Immature natural killer cell (primary cell): Measurements from ENCODE around the gene PTP4A2. TPM values are rescaled to one million over a fixed set of nuclear protein-coding genes. Genes with fewer than 3 reads are reported as not detected.

Source experiments
- DNase-seq, 3 donors: peaks; one replicate each; pipeline ENCODE4 v3.0.0; 2022; ENCODE audit warnings: mixed read lengths in 1 of 3
- H3K27ac Mint-ChIP-seq, 6 donors: one replicate each; pipeline ENCODE4 v1.8.0; 2020; ENCODE audit warnings: mixed read lengths in 6 of 6, mild to moderate bottlenecking in 5 of 6, inconsistent platforms in 4 of 6, moderate library complexity in 3 of 6
- H3K27me3 Mint-ChIP-seq, 3 donors: one replicate each; pipeline ENCODE4 v1.8.0; 2020 to 2021; ENCODE audit warnings: low read depth in 3 of 3, mild to moderate bottlenecking in 3 of 3, mixed read lengths in 3 of 3, moderate library complexity in 3 of 3, inconsistent platforms in 1 of 3
- H3K36me3 Mint-ChIP-seq, 3 donors: one replicate each; pipeline ENCODE4 v1.8.0; 2020; ENCODE audit warnings: mixed read lengths in 3 of 3, inconsistent platforms in 2 of 3, mild to moderate bottlenecking in 2 of 3
- H3K4me1 Mint-ChIP-seq, 2 donors: one replicate each; pipeline ENCODE4 v1.8.0; 2020; ENCODE audit warnings: inconsistent platforms in 2 of 2, mild to moderate bottlenecking in 2 of 2, mixed read lengths in 2 of 2, moderate library complexity in 1 of 2
- H3K4me3 Mint-ChIP-seq, 5 donors: one replicate each; pipeline ENCODE4 v1.8.0; 2020; ENCODE audit warnings: mild to moderate bottlenecking in 5 of 5, mixed read lengths in 5 of 5, inconsistent platforms in 3 of 5, moderate library complexity in 3 of 5
- H3K9me3 Mint-ChIP-seq, 6 donors: one replicate each; pipeline ENCODE4 v1.8.0; 2020; ENCODE audit warnings: mild to moderate bottlenecking in 6 of 6, mixed read lengths in 6 of 6, inconsistent platforms in 4 of 6, moderate library complexity in 3 of 6
- polyA plus RNA-seq, 3 donors: library from polyadenylated mRNA; unstranded; fragments of 300-500 nt; fragmentation: Illumina TruSeq; gene quantifications; one replicate each; pipeline ENCODE4 v1.2.3, GENCODE V29; 2021

Gene PTP4A2
- polyA plus RNA-seq, 3 donors from 2014 or later = 300 to 552 (median 460) TPM

DNA sequence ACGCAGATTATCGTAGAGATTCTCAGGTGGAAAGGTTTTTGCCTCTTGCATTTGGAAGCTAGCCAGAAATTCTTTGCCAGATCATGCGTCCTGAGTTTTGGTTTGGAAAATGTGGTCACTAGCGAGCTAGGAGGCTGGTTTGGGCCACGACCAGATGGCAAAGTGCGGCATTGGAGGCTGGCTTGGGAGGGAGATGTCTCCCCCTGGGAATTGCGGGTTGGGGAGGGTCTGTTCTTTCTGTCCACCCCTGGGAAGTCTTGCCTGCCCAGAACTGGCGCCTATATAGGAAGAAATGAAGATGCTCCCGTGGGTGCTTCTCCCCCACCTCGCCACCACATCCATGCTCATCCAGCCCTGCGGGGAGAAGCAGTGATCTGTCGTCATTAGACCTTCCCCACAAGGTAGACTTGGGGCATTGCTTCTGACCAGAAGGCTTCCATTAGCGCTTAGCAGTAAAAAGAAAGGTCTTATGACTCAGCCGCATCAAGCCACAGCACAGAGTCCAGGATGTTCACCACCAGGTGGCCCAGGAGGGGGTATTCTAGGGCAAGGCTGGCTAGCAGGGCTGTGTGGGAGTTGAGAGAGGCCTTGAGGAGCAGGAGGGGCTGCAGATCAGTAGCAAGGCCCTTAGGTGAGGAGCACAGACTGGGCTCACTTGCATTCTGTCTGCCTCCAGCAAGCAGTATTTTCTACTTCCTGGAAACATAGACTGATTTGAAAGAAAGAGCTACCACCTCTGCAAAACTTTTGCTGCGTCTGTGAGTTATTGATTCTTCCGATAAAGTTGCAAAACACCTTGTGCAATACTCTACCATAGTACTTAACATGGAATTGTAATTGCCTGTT is 1.5 kb upstream of the PTP4A2 start:
- Mint-ChIP-seq H3K4me1 (peaks cover 85 to 88% of the 10 kb centered on the region in 2 donors), H3K27me3 (peaks cover 7 to 39% (median 25%) of the 10 kb centered on the region in 3 donors), H3K27ac (peak overlapping the region; percentile 88 to 98 (median 92)), H3K36me3 (peaks cover 0 to 4% (median 0%) of the 10 kb centered on the region in 3 donors), H3K9me3 (no peaks in the 10 kb centered on the region), H3K4me3 (peak overlapping the region; percentile 77 to 87 (median 84))
- DNase-seq = peak; percentile 74 to 76 (median 75)

DNA sequence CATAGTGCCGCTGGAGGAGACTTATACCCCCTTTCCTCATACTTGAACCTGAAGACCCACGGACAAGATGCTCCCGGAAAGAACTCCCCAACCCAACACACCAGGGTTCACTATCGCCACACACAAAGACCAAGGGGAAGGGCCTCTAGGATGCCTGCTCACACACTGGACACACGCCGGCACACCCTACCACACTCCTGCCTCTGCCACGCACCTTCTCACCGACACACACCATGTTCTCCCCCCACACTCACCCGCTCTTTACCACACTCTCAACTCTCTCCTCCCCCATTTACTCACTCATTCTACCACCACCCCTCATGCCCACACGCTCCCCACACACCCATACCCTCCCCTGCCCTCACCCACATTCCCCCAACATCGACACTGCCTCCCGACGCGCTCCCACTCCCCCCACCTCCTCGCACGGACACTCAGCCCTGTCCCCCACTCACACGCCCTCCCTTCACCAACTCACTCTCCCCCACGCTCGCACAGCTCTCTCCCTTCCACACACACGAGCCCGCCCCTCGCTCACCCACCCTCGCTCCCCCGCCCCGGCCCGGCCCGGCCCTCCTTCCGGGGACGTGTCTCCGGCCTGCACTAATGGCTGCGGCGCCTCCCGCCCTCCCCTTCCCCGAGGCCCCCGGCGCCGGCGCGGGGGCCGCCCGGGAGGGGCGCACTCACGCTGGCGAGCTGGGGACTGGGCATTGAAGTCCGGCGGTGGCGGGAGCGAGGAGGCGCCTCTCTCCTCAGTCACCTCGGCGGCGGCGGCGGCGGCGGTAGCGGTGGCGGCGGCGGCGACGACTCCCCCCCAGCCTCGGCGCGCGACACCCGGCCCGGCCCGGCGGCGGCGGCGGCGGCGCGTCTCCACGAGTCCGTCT is 626 bp downstream of the PTP4A2 start:
- H3K4me3 Mint-ChIP-seq = peak overlapping the region; percentile 96 to 100 (median 99)
- H3K9me3 Mint-ChIP-seq = no peaks in the 10 kb centered on the region
- peak; percentile 78 to 85 (median 82) for DNase-seq
- H3K36me3 Mint-ChIP-seq = peaks cover 0 to 4% (median 0%) of the 10 kb centered on the region in 3 donors
- peak overlapping the region; percentile 82 to 99 (median 96) for H3K27ac Mint-ChIP-seq
- H3K4me1 Mint-ChIP-seq = peaks cover 85 to 89% of the 10 kb centered on the region in 2 donors
- peaks cover 9 to 31% (median 18%) of the 10 kb centered on the region in 3 donors for H3K27me3 Mint-ChIP-seq

- Mint-ChIP-seq H3K4me3 (peak overlapping the region; percentile 96 to 100 (median 99)), H3K4me1 (peaks cover 85 to 89% of the 10 kb centered on the region in 2 donors), H3K9me3 (no peaks in the 10 kb centered on the region), H3K27ac (peak overlapping the region; percentile 82 to 99 (median 96)), H3K27me3 (peaks cover 9 to 29% (median 18%) of the 10 kb centered on the region in 3 donors), H3K36me3 (peaks cover 0 to 4% (median 0%) of the 10 kb centered on the region in 3 donors)
- no peak for DNase-seq
Measured at GRCh38 chr1:31936981-31937299, 1.2 kb downstream of the PTP4A2 start.

DNA sequence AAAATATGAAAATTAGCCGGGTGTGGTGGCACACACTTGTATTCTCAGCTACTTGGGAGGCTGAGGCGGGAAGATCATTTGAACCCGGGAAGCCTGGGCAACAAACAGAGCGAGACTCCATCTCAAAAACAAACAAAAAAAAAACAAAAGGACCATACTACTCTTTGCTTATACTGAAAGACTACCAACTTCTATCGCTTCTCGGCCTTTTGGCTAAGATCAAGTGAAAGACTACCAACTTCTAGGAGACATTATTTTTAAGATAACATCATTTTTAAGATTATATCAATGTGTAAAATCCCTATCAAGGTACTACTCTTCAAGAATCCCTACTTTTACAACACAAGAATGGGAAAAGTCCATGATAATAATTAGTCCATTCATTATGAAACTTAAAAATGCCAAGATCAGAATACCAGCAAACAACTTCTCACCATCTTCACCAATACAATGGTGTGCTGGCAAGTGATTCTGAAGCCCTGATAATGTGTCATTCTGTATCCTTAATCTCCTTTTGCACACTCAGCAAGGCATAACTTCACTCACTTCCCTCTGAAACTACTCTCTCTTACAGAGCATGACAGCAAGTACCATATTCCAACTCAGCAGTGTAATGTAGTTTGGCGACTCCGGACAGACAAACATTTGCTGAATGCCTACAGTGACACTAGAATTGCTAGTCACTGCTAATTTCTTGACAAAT is 1.7 kb downstream of the PTP4A2 start:
- Mint-ChIP-seq H3K4me1 (peaks cover 89 to 90% of the 10 kb centered on the region in 2 donors), H3K27me3 (peaks cover 9 to 29% (median 18%) of the 10 kb centered on the region in 3 donors), H3K4me3 (peak overlapping the region; percentile 96 to 100 (median 99)), H3K36me3 (peaks cover 0 to 4% (median 0%) of the 10 kb centered on the region in 3 donors), H3K9me3 (no peaks in the 10 kb centered on the region), H3K27ac (peak overlapping the region; percentile 82 to 99 (median 96))
- no peak for DNase-seq

DNA sequence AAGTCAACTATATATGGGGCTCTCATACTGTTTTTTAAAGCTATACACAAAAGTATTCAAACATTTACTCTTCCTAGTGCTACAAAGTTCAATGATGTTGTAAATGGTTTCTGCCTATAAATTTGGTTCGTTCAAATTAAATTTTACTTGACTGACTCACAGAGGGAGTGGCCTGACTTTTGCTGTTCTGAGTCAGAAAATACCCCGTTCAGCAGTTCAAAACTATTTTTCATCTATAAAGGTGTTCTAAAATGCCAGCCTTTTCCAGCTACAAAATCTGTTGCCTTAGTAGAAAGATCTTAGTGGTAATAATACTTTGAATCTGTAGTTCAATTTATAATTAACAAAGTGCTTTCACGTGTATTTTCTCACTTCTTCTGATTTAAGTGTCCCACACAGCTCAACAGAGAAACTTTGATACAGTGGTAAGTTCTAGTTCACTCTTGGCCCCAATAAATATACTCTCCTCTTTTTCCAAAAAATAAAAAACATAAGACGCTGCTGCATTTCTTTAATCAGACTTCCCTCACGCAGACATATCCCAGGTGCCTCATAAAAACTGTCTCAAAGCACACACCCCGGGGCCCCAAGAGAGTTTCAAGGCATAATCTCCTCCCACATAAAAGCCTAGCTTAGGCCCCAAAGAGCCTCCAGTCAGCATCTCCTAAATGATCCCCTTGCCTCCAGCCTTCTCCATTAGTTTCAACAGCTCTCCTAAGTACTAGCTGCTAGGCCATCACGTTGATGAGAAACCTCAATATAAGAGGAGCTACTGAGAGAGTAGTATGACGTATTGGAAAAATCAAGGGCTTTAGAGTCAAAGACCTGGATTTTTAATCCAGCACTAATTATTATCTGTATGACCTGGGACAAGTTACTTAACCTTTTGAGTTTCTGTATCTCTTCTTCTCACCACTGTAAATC is 3.2 kb downstream of the PTP4A2 start:
- H3K27ac Mint-ChIP-seq = peak overlapping the region; percentile 82 to 99 (median 96)
- H3K4me1 Mint-ChIP-seq = peaks cover 91 to 92% of the 10 kb centered on the region in 2 donors
- peaks cover 0 to 4% (median 0%) of the 10 kb centered on the region in 3 donors for H3K36me3 Mint-ChIP-seq
- peaks cover 9 to 29% (median 18%) of the 10 kb centered on the region in 3 donors for H3K27me3 Mint-ChIP-seq
- H3K9me3 Mint-ChIP-seq = no peaks in the 10 kb centered on the region
- H3K4me3 Mint-ChIP-seq = peak overlapping the region; percentile 96 to 100 (median 99)
- no peak for DNase-seq

- Mint-ChIP-seq H3K9me3 (no peaks in the 10 kb centered on the region), H3K27ac (peak overlapping the region; percentile 58 to 92 (median 90)), H3K36me3 (peaks cover 0 to 4% (median 0%) of the 10 kb centered on the region in 3 donors), H3K4me1 (peaks cover 96 to 99% of the 10 kb centered on the region in 2 donors), H3K27me3 (peaks cover 2 to 15% (median 5%) of the 10 kb centered on the region in 3 donors), H3K4me3 (peak overlapping the region; percentile 62 to 99 (median 75))
- DNase-seq = no peak
Measured at GRCh38 chr1:31932491-31933316, 5.5 kb downstream of the PTP4A2 start.

GRCh38 chr1:31931593-31932225 is 6.5 kb downstream of the PTP4A2 start:
- Mint-ChIP-seq H3K4me1 (peaks cover 97 to 99% of the 10 kb centered on the region in 2 donors), H3K4me3 (peak overlapping the region; percentile 62 to 75 (median 71)), H3K9me3 (no peaks in the 10 kb centered on the region), H3K36me3 (no peaks in the 10 kb centered on the region), H3K27ac (peak overlapping the region; percentile 58 to 92 (median 90)), H3K27me3 (peaks cover 0 to 6% (median 2%) of the 10 kb centered on the region in 3 donors)
- no peak for DNase-seq

DNA sequence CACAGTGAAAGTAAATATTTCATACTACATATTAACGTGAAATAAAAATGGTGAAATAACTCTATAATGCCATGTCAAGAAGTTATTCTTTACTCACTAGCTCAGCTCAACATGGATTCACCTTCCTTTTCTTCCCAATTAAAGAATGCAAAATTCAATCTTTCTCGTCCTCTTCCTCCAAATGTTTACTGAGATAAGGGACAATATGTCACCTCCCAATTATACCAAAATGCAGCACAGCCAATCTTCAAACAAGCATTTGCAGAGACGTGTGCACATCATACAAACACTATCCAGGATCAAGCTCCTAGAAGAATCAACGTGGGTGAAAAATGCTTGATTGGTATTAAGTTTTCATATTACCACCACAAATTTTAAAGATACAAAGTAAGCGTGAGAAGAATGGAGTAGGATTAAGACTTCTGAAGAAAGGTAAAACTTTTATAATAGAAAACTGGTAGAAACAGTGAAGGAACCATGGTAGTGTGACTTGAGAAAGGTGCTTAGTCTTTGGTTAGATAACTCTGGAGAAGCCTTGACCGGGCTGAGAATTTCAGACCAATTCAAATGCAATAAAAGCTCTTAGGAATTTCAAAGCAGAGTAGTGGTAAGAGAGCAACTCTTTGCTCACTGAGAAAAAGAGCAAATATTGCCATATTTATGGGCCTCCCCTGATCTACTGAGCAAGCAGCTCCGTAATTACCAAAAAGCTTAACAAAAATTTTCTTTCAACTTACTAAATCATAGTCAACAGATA is 7.2 kb downstream of the PTP4A2 start:
- H3K27me3 Mint-ChIP-seq = peaks cover 0 to 2% (median 2%) of the 10 kb centered on the region in 3 donors
- no peaks in the 10 kb centered on the region for H3K9me3 Mint-ChIP-seq
- H3K27ac Mint-ChIP-seq = peak overlapping the region; percentile 58 to 91 (median 87)
- H3K4me1 Mint-ChIP-seq = peaks cover 97 to 99% of the 10 kb centered on the region in 2 donors
- no peak for DNase-seq
- peak overlapping the region; percentile 59 to 75 (median 70) for H3K4me3 Mint-ChIP-seq
- H3K36me3 Mint-ChIP-seq = no peaks in the 10 kb centered on the region

DNA sequence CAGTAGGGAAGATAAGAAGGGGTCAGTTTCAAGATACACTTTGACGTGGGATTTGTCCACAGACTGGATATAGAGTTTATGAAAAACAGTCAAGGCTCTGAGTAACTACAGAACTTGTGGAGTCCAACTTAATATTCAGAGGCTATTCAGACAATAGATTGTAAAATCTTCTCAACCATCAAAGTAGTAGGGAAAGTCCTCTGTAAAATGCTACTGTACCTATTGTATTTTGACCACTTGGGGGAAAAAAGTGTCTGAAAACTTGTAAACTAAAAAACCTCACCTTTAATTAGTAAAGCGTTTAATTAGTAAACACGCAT is 10.5 kb downstream of the PTP4A2 start:
- no peaks in the 10 kb centered on the region for H3K36me3 Mint-ChIP-seq
- no peaks in the 10 kb centered on the region for H3K9me3 Mint-ChIP-seq
- H3K4me1 Mint-ChIP-seq = peaks cover 90 to 93% of the 10 kb centered on the region in 2 donors
- peaks cover 0 to 6% (median under 1%) of the 10 kb centered on the region in 3 donors for H3K27me3 Mint-ChIP-seq
- no peak for DNase-seq
- H3K27ac Mint-ChIP-seq = peak overlapping the region; percentile 55 to 92 (median 86)
- H3K4me3 Mint-ChIP-seq = peak overlapping the region; percentile 52 to 72 (median 71)

DNA sequence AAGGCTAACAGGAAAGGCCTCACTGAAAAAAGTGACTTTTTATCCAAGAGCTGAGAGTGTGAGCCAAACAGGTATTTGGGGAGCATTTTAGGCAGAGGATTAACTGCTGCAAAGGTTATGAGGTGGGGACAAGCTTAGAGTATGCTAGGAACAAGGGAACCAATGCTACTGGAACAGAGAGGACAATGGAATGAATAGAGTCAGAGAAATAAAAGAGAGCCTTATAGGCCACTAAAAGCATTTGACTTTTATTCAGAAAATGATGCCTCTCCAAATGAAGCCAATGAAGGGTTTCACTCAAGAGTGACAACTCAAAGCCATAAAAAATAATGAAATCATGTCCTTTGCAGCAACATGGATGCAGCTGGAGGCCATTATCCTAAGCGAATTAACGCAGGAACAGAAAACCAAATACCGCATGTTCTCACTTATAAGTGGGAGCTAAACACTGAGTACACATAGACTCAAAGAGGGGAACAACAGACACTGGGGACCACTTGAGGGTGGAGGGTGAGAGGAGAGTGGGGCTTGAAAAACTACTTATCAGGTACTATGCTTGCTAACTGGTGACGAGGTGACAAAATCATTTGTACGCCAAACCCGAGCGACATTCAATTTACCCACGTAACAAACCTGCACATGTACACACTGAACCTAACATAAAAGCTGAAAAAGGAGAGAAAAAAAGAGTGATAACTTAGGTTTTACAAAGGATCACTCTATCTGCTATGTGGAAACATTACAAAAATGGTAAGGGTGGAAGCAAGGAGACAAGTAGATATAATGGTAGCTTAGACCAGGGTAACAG is 11.1 kb downstream of the PTP4A2 start:
- H3K36me3 Mint-ChIP-seq = no peaks in the 10 kb centered on the region
- peaks cover 90 to 93% of the 10 kb centered on the region in 2 donors for H3K4me1 Mint-ChIP-seq
- peaks cover 0 to 6% (median 0%) of the 10 kb centered on the region in 3 donors for H3K27me3 Mint-ChIP-seq
- H3K4me3 Mint-ChIP-seq = peak overlapping the region; percentile 60 to 75 (median 71)
- no peaks in the 10 kb centered on the region for H3K9me3 Mint-ChIP-seq
- H3K27ac Mint-ChIP-seq = peak overlapping the region; percentile 55 to 92 (median 86)
- peak in 1 of 3 donors; percentile 30 for DNase-seq
